Prostate gland (tissue), 2 donors: Measurements from ENCODE around the gene PCDH12.

ENCODE experiments used
- CTCF ChIP-seq, 4 experiments: fragments of 200-600 bp in 2 of 4; fragments of 450-650 bp in 2 of 4; sonication (generic) in 2 of 4; IDR thresholded peaks; 1 replicate in 3 of 4; 2 replicates in 1 of 4; pipeline ENCODE4 v1.5.1; 2016 to 2019; ENCODE audit warnings: antibody characterized with exemption in 4 of 4, mild to moderate bottlenecking in 2 of 4, moderate library complexity in 2 of 4
- POLR2A ChIP-seq: fragments of 450-650 bp; IDR thresholded peaks from one replicate; pipeline ENCODE4 v1.6.1; 2016; ENCODE audit warnings: antibody characterized with exemption, mild to moderate bottlenecking
- POLR2AphosphoS5 ChIP-seq: sonication (generic); formaldehyde crosslinking; IDR thresholded peaks from one replicate; pipeline ENCODE4 v1.6.1; 2017; ENCODE audit warnings: antibody characterized with exemption

- no peak for TF ChIP-seq CTCF (IDR thresholded peaks at IDR 0.05)
- TF ChIP-seq POLR2AphosphoS5, result no peak
- TF ChIP-seq POLR2A, result no peak
These were observed 47.7 kb downstream of the PCDH12 start for GRCh38 chr5:141910271-141910673.
